ENCODE data around the gene EFNA3.

DNA sequence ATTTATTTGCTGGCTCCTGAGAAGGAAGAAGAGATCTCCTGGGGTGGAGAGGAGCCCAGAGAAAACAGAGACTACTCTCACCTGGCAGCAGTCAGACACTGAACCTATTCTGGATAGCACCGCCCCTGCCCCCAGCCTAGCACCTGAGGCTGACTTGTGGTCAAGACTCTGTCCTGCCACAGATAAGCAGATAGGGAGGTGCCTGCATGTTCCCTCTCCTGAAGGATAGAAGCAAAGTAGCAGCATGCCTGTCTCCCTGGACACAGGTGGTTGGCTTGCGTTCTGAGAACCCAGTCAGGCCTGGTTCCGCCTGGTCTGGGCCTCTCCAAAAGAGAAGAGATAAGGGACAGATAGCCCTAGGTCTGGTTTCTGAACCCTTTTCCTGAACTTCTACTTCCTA lies 1.3 kb upstream of the EFNA3 start:
- TF ChIP-seq, protein P1, sequence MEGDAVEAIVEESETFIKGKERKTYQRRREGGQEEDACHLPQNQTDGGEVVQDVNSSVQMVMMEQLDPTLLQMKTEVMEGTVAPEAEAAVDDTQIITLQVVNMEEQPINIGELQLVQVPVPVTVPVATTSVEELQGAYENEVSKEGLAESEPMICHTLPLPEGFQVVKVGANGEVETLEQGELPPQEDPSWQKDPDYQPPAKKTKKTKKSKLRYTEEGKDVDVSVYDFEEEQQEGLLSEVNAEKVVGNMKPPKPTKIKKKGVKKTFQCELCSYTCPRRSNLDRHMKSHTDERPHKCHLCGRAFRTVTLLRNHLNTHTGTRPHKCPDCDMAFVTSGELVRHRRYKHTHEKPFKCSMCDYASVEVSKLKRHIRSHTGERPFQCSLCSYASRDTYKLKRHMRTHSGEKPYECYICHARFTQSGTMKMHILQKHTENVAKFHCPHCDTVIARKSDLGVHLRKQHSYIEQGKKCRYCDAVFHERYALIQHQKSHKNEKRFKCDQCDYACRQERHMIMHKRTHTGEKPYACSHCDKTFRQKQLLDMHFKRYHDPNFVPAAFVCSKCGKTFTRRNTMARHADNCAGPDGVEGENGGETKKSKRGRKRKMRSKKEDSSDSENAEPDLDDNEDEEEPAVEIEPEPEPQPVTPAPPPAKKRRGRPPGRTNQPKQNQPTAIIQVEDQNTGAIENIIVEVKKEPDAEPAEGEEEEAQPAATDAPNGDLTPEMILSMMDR (IDR thresholded peaks at IDR 0.05 in 4 of 5, conservative IDR thresholded peaks at IDR 0.05 in 1 of 5): no peak
- TF ChIP-seq POLR2A (IDR thresholded peaks at IDR 0.05): no peak

All from gastrocnemius medialis (tissue), 4 donors.